ENCODE data around the gene PDGFC. TPM values are rescaled to one million over a fixed set of nuclear protein-coding genes. Genes with fewer than 3 reads are reported as not detected.

The PDGFC gene
- total RNA-seq, 1 donor from 2014 or later = 38.1 TPM

GRCh38 chr4:156786713-156787112 lies 184.9 kb downstream of the PDGFC start:
- peak in 1 of 2 donors; percentile 18 for DNase-seq (ENCODE audit: low read depth in 2 of 2)

- no peak for DNase-seq (ENCODE audit: low read depth in 2 of 2)
Measured at GRCh38 chr4:156784970-156785369, 186.6 kb downstream of the PDGFC start.

- no peak for DNase-seq (ENCODE audit: low read depth in 2 of 2)
Measured at GRCh38 chr4:156783966-156784365, 187.6 kb downstream of the PDGFC start.

- DNase-seq (ENCODE audit: low read depth in 2 of 2) = no peak
Measured at GRCh38 chr4:156782491-156782890, 189.1 kb downstream of the PDGFC start.

- DNase-seq (ENCODE audit: low read depth in 2 of 2) = peak in 1 of 2 donors; percentile 37
Measured at GRCh38 chr4:156781852-156782251, 189.7 kb downstream of the PDGFC start.

GRCh38 chr4:156779774-156780173 lies 191.8 kb downstream of the PDGFC start:
- DNase-seq (ENCODE audit: low read depth in 2 of 2) = peak; percentile 47 to 87

GRCh38 chr4:156779042-156779441 lies 192.6 kb downstream of the PDGFC start:
- DNase-seq (ENCODE audit: low read depth in 2 of 2) = no peak

- DNase-seq (ENCODE audit: low read depth in 2 of 2) = peak; percentile 23 to 43
Measured at GRCh38 chr4:156778606-156779005, 193.0 kb downstream of the PDGFC start.

GRCh38 chr4:156778093-156778492 lies 193.5 kb downstream of the PDGFC start:
- DNase-seq (ENCODE audit: low read depth in 2 of 2) = no peak

GRCh38 chr4:156775813-156776212 lies 195.8 kb downstream of the PDGFC start:
- no peak for DNase-seq (ENCODE audit: low read depth in 2 of 2)

- DNase-seq (ENCODE audit: low read depth in 2 of 2) = peak in 1 of 2 donors; percentile 75
Measured at GRCh38 chr4:156774422-156774821, 197.2 kb downstream of the PDGFC start.

GRCh38 chr4:156773648-156774357 lies 197.8 kb downstream of the PDGFC start:
- no peak for DNase-seq (ENCODE audit: low read depth in 2 of 2)

GRCh38 chr4:156771171-156771837 lies 200.3 kb downstream of the PDGFC start:
- peak; percentile 35 to 87 for DNase-seq (ENCODE audit: low read depth in 2 of 2)

- no peak for DNase-seq (ENCODE audit: low read depth in 2 of 2)
Measured at GRCh38 chr4:156770140-156770539, 201.5 kb downstream of the PDGFC start.

- DNase-seq (ENCODE audit: low read depth in 2 of 2) = peak in 1 of 2 donors; percentile 21
Measured at GRCh38 chr4:156767911-156768415, 203.6 kb downstream of the PDGFC start.

GRCh38 chr4:156766846-156767245 lies 204.8 kb downstream of the PDGFC start:
- DNase-seq (ENCODE audit: low read depth in 2 of 2) = peak in 1 of 2 donors; percentile 58

- DNase-seq (ENCODE audit: low read depth in 2 of 2) = no peak
Measured at GRCh38 chr4:156765277-156765676, 206.3 kb downstream of the PDGFC start.

- no peak for DNase-seq (ENCODE audit: low read depth in 2 of 2)
Measured at GRCh38 chr4:156764846-156765245, 206.8 kb downstream of the PDGFC start.

GRCh38 chr4:156764145-156764544 lies 207.5 kb downstream of the PDGFC start:
- peak in 1 of 2 donors; percentile 5 for DNase-seq (ENCODE audit: low read depth in 2 of 2)

- DNase-seq (ENCODE audit: low read depth in 2 of 2) = peak in 1 of 2 donors; percentile 69
Measured at GRCh38 chr4:156763511-156763910, 208.1 kb downstream of the PDGFC start.

GRCh38 chr4:156762851-156763250 lies 208.7 kb downstream of the PDGFC start:
- DNase-seq (ENCODE audit: low read depth in 2 of 2) = no peak

- no peak for DNase-seq (ENCODE audit: low read depth in 2 of 2)
Measured at GRCh38 chr4:156756118-156756517, 215.5 kb downstream of the PDGFC start.
